Urothelium cell line (cell line): ENCODE measurements around the gene PRKG1.
"Not testable (repeated sequence)": the region's sequence is repeated elsewhere in the genome, so short reads cannot be mapped to it uniquely, and the experiment has no call there.

Source experiments
- DNase-seq: peaks from one replicate; pipeline ENCODE4 v3.0.0; 2011; ENCODE audit warnings: low spot score, mixed read lengths
- FAIRE-seq: peaks from 2 replicates; lab custom pipeline; 2011; peaks lifted over from hg19 to GRCh38; lab: Jason Lieb, UNC

The PRKG1 gene

DNA sequence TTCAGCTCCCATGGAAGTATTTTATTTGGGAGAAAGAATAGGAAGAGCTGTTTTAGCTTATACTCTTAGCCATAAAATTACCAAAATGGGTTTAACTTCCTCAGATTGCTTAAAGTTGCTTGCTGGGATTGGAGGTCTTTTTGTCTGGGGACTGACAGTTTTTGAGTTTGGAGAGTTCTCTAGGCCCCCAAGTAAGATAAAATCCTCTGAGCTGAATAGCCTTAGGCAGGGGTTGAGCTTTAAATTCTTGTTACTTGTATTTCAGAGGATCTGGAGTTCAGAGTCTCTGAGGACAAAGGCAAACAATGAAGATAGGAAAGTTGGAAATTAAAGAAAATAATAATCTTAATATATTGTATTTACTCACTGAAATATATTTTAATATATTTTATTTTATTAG is 945.4 kb downstream of the PRKG1 start:
- DNase-seq (no peak), FAIRE-seq (no peak)

DNA sequence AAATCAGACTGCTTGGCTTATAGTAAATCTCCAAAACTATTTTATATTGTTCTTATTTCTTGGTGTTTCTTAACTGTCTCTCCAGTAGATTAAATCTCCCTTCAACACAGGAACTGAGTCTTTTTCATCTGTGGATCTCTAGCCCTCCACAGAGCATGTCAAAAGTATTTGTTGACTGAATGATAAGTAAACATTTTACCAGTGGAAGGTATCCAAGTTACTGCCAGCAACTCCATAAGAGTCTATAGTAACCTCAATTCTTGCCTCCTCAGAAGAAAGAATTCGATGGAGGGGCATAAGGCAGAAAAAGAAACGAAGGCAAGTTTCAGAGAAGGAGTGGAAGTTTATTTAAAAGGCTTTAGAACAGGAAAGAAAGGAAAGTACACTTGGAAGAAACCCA is 945.9 kb downstream of the PRKG1 start:
- FAIRE-seq: no peak
- no peak for DNase-seq

DNA sequence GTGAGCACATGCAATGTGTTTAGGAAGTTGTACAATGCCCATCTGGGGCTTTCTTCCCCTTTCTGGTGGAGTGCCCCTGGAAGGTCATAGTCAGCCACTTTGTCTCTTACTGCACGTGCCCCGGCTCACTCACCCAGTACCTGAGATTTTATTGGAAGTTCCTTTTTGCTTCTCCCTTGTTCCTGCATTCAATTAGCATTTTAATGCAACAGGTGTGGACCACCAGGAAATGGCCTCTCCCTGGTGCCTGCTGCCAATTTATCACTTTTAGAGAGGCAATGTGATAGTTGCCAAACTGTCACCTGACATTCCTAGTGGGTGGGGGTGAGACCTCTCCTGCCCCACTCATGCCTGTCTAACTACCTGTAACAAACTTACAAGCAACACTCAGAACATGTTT is 946.4 kb downstream of the PRKG1 start:
- FAIRE-seq: peak; percentile 70
- no peak for DNase-seq

DNA sequence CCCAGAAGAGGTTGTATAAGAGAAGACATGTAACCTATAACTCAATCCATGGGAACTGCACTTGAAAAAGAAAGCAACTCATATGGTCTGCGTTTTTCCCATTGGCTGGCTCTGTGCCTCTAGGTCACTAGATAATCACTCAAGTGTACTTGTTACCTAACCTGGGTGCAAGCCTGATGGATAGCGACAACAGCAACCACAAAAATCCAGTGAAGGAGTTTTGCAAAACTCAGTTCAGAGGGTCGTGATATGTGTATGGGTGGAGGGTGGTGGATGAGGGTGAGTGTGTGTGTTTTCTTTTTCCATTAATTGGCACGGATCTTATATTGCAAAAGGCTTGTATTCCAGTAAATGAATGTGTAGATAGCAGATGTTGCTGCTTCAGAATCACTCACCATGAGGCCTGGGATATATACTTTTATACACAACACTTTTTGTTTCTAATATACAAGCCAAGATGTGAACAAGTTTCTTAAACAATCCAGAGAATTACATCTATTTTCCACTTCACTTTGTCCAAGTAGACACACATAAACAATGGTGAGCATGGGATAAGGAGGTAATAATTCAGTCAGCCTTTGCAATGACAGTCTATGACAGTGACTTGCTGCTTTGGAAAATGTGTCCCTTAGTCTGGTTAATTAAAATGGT is 952.9 kb downstream of the PRKG1 start:
- no peak for DNase-seq

DNA sequence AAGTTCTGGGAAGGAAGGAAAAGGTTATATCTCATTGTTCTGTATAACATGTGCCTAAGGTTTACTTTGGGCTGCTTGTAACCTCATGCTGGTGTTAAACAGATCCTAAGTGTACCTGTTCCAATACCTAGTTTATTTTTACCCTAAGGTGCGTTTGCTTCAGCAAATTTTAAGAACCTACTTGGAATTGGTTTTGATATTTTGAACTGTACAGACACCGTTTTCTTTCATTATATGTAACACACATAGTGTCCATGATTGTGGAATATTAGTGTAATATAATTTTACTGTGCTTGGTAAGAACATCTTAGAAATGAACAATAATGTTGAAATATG is 954.2 kb downstream of the PRKG1 start:
- DNase-seq: no peak

More for the DNA sequence above, 952.9 kb downstream of the PRKG1 start:
- no peak for FAIRE-seq

DNA sequence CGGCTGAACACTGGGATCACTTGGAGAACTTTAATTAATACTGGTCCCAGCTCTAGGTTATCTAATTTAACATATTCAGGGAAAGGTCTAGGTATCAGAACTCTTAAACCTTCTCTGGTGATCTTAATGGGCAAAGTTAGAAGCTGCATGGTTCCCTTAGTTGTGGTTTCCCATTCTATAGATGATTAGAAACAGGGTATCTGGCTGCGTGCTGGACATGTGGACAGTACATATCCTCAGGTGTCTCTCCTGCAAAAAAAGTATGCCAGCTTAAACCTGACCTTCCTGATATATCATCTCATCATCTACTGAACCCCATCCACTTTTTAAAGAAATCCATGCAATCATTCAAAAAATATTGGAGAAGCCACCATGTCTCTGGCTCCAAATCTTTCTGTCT is 955.3 kb downstream of the PRKG1 start:
- FAIRE-seq (no peak), DNase-seq (no peak)

More for the DNA sequence above, 954.2 kb downstream of the PRKG1 start:
- no peak for FAIRE-seq

DNA sequence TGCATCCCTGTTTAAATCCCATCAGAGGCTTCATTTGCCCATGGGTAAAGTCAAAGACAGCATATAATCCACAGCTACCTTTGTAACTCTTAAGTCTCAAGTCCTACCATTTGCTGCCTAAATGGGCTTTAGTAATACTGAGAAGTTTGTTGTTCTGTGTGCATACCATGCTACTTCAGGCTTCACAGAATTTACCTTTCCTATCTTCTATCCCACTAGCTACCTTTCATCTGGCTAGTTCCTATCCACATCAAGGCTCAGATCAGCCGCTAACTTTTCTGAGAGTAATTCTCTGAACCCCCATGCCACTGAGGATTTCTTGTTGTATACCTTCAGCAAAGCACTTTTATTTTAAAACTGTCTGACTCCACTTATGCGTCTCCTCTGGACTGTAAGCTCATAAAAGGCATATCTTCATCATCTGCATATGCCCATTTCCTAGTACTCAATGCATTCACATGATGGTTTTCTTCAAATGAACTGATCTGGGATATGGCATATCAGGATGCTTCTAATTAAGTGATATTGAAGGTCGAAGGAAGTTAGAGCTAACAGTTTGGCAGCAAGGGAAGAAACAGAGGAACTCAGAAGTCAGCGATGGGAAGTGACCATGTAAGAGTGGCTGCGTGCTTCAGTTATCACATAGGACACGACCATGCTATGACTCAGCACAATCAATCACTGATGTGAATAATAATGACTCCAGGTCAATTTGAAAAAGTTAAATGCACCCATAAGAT is 955.9 kb downstream of the PRKG1 start:
- DNase-seq (no peak), FAIRE-seq (peak; percentile 23)

DNA sequence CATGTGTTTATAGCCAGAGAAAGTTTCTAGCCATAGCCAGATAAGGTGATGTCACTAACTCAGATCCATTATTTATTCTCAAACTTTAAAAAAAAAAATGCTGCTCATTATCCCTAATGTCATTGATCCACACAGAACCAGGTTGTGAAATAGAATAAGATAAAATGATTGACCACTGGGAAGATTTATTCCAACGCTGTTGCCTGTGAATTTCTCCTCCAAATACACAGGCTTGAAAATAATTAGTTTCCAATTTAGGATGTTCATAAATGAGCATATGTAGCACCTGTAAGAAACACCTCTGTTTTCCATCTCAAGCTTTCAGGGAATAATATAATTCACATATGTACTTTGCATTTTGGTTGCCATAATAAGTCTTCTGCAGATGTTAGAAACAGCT is 956.7 kb downstream of the PRKG1 start:
- no peak for FAIRE-seq
- no peak for DNase-seq

DNA sequence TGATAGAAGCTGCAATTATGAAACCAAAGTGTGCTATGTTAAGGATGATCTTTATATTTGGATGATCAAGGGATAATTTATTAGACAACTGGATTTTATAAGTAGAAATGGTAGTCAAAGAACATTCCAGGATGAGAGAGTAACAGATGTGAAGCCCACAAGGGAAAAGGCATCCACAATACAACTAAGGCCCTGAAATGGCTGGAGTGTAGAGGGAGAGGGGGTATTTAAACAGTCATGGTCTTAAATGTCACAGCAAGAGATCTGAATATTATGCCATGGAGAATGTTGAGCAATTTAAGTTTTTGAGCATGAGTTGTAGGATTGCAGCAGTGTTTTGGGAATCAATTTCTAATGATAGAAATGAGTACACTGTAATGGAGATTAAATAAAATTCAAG is 957.5 kb downstream of the PRKG1 start:
- no peak for FAIRE-seq

DNA sequence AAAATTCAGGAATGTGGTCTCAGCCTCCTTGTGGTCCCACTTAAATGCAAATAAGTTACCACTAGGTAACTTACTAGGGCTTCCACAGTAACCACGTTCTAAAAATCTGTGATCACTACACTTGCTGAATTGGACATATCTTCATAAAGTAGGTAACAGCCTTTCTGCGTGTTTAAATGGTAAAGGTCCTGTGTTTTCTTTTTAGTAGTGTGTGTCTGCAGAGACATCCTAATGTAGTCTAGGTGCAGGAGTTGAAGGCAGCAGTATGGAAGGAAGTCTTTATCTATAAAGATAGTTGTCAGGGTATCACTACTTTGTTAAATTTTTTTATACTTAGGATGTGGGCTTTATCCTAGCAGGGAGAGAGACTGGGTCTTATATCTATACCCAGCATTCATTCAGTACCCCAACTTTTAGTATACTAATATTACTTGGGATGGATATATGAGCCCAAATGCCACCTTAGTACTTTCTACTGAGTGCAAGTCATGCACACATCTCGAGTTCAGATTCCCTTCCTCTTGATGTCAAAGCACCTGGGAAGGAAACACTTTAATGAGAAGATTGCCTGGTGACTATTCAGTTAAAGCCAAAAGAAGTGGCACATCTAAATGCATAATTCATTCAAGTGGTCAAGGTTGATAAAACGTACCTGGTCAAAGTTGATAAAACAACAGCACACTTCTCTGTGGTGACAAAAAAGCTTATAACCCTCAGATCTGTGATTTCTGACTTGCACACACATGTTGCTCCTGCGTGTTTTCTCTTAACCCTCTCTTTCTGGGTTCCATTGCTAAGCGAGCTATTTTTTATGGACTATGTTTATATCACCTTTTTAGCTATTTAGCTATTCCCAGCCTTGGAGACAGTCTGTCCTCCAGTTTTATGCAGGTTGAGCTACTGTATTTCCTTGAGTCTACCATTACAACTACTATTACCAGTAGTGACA is 958.7 kb downstream of the PRKG1 start:
- no peak for FAIRE-seq
- no peak for DNase-seq

More for the DNA sequence above, 957.5 kb downstream of the PRKG1 start:
- no peak for DNase-seq

DNA sequence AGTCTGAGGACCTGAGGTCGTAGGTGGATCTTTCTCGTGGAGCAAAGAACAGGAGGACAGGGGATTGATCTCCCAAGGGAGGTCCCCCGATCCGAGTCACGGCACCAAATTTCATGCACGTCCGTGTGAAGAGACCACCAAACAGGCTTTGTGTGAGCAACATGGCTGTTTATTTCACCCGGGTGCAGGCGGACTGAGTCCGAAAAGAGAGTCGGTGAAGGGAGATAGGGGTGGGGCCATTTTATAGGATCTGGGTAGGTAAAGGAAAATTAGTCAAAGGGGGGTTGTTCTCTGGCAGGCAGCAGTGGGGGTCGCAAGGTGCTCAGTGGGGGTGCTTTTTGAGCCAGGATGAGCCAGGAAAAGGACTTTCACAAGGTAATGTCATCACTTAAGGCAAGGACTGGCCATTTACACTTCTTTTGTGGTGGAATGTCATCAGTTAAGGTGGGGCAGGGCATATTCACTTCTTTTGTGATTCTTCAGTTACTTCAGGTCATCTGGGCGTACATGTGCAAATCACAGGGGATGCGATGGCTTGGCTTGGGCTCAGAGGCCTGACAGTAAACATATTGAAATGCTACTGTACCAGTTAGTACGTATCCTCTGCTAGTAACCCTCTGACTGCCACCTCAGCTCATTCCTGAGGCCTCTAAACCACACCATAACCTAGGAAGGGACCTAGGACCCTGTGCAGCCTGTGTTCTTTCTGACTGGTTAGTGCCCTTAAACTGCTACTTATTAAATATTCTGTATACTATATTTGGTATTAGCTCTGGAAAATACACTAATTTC is 964.9 kb downstream of the PRKG1 start:
- DNase-seq, FAIRE-seq: not testable (repeated sequence)

DNA sequence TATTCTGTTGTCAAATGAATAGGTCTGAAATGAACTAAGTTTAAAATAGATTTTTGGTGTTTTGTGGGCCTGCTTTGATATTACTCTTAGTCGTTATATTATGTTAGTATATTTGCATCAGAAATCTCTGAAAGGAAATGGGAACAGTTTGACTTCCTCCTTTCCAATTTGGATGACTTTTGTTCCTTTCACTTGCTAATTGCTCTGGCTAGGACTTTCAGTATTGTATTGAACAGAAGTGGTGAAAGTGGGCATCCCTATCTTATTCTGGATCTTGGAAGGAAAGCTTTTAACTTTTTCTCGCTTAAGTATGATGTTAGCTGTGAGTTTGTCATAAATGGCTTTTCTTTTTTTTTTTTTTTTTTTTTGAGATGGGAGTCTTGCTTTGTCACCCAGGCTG is 966.2 kb downstream of the PRKG1 start:
- DNase-seq (no peak), FAIRE-seq (no peak)

DNA sequence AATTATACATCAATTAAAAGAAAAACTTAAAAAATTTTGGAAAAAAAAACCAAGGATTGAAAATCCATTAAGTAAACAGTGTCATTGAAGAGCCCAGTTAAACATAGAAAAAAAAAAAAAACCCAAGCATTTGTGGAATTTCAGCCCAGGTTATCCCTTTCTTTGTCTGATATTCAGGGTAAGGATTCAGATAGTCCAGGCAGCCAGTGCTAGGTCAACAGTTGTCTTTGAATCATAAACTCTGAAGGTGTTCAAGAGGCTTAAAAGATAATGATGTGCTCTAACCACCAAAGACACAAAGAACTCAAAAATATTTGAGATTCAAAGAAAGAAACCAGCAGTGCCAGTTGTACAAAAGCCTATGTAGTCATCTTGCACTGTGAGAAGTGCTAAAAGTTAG is 969.5 kb downstream of the PRKG1 start:
- FAIRE-seq (no peak), DNase-seq (no peak)

DNA sequence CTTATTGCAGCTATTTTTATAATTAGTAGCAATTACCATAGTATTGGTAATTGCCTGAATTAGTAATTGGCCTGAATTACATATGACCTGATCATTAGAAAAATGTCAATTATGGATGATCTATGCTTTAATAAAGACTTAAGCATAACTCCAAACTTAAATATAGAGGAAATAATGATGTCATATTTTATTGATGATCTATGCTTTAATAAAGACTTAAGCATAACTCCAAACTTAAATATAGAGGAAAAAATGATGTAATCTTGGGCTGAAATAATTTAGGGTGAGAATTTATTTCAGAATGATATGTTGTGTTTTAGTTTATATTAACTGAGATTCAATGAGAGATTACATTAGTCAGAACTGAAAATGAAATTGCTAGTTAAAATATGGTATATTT is 973.8 kb downstream of the PRKG1 start:
- FAIRE-seq: no peak

DNA sequence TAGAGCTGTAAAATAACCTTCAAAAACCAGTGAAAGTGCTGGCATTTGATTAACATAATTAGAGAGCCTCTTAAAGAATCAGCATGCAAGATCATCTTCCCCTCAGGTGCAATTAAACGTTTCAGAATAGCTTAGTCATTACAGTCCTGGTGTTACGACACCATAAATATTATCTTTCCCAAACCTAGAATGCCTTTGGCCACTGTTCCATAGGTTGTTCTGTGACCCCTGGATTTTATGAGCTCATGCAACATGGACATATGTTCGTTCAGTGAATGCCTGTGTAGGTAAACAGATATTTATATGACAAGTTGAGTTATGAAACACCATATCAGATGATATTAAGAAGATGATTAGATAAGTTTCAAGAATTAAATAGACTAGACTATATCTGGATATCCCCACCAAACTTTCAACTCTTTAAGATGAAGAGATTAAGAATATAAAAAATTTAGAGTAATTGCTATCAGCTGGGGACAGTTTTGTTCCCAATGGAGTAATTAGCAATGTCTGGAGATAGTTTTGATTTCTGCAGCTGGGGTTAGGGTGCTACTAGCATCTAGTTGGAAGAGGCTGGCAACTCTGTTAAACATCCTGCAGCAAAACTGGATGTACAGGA is 976.3 kb downstream of the PRKG1 start:
- DNase-seq (no peak), FAIRE-seq (no peak)

More for the DNA sequence above, 973.8 kb downstream of the PRKG1 start:
- no peak for DNase-seq

DNA sequence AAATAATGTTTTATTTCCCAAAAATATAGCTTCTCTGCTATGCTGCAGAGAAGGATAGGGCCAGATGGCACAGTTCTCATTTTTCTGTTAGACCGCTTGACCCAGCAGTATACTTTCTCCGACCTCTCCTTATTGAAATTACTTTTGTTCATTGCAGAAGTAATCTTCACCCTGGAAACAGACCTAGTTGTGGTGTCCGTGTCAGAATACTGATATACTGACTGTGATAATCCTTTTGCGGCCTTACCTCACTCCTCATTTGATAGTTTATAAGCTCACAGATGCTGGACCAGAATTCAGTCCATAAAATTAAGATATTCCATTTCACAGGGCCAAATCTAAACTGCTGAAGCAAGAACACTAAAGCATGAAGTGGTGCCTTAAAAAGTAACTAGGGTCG is 979.2 kb downstream of the PRKG1 start:
- FAIRE-seq (no peak), DNase-seq (no peak)

DNA sequence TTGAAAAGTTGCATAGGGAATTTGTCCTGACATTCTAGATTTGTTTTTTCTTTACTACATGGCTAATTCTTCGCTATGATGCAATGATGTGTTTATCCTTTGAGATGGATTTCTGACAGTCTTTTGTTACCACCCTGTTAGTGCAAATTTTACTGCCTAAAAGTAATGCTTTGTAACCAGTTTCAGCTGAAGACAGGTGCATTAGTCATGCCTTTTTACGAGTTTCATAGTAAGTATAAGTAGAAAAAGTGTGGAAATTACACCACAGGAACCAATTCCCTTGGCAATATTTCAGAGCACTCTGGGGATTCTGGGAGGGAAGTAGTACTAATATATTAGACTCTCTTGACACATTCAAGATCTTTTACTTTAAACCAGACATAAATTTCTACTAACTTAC is 982.0 kb downstream of the PRKG1 start:
- FAIRE-seq: no peak

DNA sequence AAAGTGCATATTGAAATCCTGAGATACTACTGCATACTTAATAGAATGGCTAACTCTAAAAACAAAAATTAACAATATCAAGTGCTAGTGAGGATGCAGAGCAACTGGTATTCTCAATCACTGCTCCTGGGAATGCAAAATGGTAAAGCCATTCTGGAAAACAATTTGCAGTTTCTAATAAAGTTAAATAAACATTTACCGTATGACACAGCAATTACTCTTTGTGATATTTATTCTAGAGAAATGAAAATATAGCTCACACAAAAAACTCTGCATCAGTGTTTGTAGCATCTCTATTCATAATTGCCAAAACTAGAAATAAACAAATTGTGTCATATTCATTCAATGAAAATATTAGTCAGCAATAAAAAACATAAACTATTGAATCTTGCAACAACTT is 984.8 kb downstream of the PRKG1 start:
- DNase-seq: no peak
- no peak for FAIRE-seq

More for the DNA sequence above, 982.0 kb downstream of the PRKG1 start:
- no peak for DNase-seq

DNA sequence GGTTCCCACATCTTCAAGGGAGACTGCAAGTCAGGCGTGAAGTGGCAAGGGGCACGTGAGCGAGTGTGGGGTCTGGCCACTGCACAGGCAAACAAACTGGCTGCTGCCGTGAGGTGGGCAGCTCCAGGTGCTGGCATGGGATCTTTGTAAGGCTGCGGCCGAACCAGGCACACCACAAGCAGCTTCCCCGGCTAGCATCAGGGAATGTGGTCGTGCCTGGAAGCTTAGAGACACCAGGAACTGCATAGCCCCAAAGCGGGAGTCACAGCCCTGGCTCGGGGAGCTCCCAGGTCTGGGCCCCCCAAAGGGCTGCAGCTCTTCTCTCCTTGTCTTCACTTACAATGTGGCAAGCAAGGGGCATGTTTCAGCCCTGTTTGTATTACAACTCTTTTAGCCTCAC is 988.9 kb downstream of the PRKG1 start:
- FAIRE-seq: no peak
- DNase-seq: no peak
